DND-41 (cell line): ENCODE measurements around the gene SSTR4.

Experiments used
- CTCF ChIP-seq: IDR thresholded peaks from 2 replicates; pipeline ENCODE4 v1.5.1; 2012; ENCODE audit warnings: borderline replicate concordance, low read length, moderate library complexity, mild to moderate bottlenecking; ENCODE audit not compliant: poor library complexity, severe bottlenecking; ENCODE audit errors: extremely low read depth
- EZH2 ChIP-seq: IDR thresholded peaks from 3 replicates; pipeline ENCODE4 v1.6.1; 2012; ENCODE audit warnings: borderline replicate concordance, low read depth, mild to moderate bottlenecking, moderate library complexity, low read length, inconsistent platforms; ENCODE audit not compliant: severe bottlenecking

GRCh38 chr20:23031346-23031745 is 3.8 kb upstream of the SSTR4 start:
- no peak for TF ChIP-seq CTCF
- TF ChIP-seq EZH2 = no peak
